Naive B cell (primary cell): ENCODE measurements around the gene B2M. TPM values are rescaled to one million over a fixed set of nuclear protein-coding genes. Genes with fewer than 3 reads are reported as not detected.
"Not testable (repeated sequence)": the region's sequence is repeated elsewhere in the genome, so short reads cannot be mapped to it uniquely, and the experiment has no call there.

Source experiments
- ATAC-seq, 2 donors: fragments of 150-1000 bp; cut with Tn5 transposase; 2 replicates each; pipeline ENCODE4 v1.10.0; 2021; ENCODE audit warnings: low read depth in 2 of 2, mild to moderate bottlenecking in 2 of 2, moderate library complexity in 2 of 2
- DNase-seq: peaks from one replicate; pipeline ENCODE4 v3.0.0; 2022
- H3K27ac Mint-ChIP-seq, 6 donors: one replicate each; pipeline ENCODE4 v1.8.0; 2020 to 2022; ENCODE audit warnings: mild to moderate bottlenecking in 6 of 6, mixed read lengths in 6 of 6, moderate library complexity in 5 of 6, inconsistent platforms in 2 of 6
- H3K27me3 Mint-ChIP-seq, 3 donors: one replicate each; pipeline ENCODE4 v1.8.0; 2021 to 2022; ENCODE audit warnings: mixed read lengths in 3 of 3, mild to moderate bottlenecking in 1 of 3
- H3K36me3 Mint-ChIP-seq, 2 donors: one replicate each; pipeline ENCODE4 v1.8.0; 2020 to 2022; ENCODE audit warnings: mixed read lengths in 2 of 2, inconsistent platforms in 1 of 2, mild to moderate bottlenecking in 1 of 2
- H3K4me1 Mint-ChIP-seq, 3 donors: one replicate each; pipeline ENCODE4 v1.8.0; 2020 to 2022; ENCODE audit warnings: mixed read lengths in 3 of 3, inconsistent platforms in 1 of 3, mild to moderate bottlenecking in 1 of 3, moderate library complexity in 1 of 3
- H3K4me3 Mint-ChIP-seq, 8 donors: one replicate each; pipeline ENCODE4 v1.8.0; 2020 to 2022; ENCODE audit warnings: mild to moderate bottlenecking in 8 of 8, mixed read lengths in 8 of 8, moderate library complexity in 8 of 8, inconsistent platforms in 2 of 8
- H3K9me3 Mint-ChIP-seq, 7 donors: one replicate each; pipeline ENCODE4 v1.8.0; 2020 to 2022; ENCODE audit warnings: mixed read lengths in 7 of 7, mild to moderate bottlenecking in 5 of 7, inconsistent platforms in 2 of 7, moderate library complexity in 1 of 7
- polyA plus RNA-seq, 6 donors: library from polyadenylated mRNA; unstranded; fragments of 300-500 nt; fragmentation: Illumina TruSeq; gene quantifications; one replicate each; pipeline ENCODE4 v1.2.3, GENCODE V29; 2021; ENCODE audit warnings: low read depth in 6 of 6

B2M gene
- polyA plus RNA-seq, 6 donors from 2014 or later = 15,630 to 30,116 (median 21,556) TPM

- Mint-ChIP-seq H3K4me1 (peaks cover 26 to 39% (median 29%) of the 10 kb centered on the region in 3 donors), H3K36me3 (no peaks in the 10 kb centered on the region), H3K27ac (peak within 1 kb of the TSS; percentile 81 to 96 (median 94)), H3K27me3 (no peaks in the 10 kb centered on the region), H3K4me3 (peak within 1 kb of the TSS; percentile 6 to 74 (median 57)), H3K9me3 (peaks cover 0 to 2% (median 0%) of the 10 kb centered on the region in 7 donors)
- peak; percentile 57 for ATAC-seq
- DNase-seq = no peak
These were observed 25.0 kb downstream of the B2M start, which contains the start of gene TRIM69 for GRCh38 chr15:44736181-44736765. Gene TRIM69, plus strand, starts transcription at chr15:44736528. Its CDS starts 177 bp downstream, at chr15:44736705.

- no peak overlapping the region for H3K4me3 Mint-ChIP-seq
- no peaks in the 10 kb centered on the region for H3K27me3 Mint-ChIP-seq
- H3K36me3 Mint-ChIP-seq = no peaks in the 10 kb centered on the region
- DNase-seq = peak; percentile 55
- H3K9me3 Mint-ChIP-seq = peaks cover 0 to 2% (median 0%) of the 10 kb centered on the region in 7 donors
- peak in 1 of 2 donors; percentile 31 for ATAC-seq
- peak overlapping the region in 3 of 6 donors; percentile 47 to 76 (median 58) for H3K27ac Mint-ChIP-seq
- peaks cover 16 to 31% (median 21%) of the 10 kb centered on the region in 3 donors for H3K4me1 Mint-ChIP-seq
These were observed 27.1 kb downstream of the B2M start for GRCh38 chr15:44738340-44738984.

DNA sequence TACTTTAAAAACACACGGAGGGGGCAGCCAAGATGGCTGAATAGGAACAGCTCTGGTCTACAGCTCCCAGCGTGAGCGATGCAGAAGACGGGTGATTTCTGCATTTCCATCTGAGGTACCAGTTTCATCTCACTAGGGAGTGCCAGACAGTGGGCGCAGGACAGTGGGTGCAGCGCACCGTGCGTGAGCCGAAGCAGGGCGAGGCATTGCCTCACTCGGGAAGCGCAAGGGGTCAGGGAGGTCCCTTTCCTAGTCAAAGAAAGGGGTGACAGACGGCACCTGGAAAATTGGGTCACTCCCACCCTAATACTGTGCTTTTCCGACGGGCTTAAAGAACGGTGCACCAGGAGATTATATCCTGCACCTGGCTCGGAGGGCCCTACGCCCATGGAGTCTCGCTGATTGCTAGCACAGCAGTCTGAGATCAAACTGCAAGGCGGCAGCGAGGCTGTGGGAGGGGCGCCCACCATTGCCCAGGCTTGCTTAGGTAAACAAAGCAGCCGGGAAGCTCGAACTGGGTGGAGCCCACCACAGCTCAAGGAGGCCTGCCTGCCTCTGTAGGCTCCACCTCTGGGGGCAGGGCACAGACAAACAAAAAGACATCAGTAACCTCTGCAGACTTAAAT is 28.0 kb downstream of the B2M start:
- H3K36me3 Mint-ChIP-seq, ATAC-seq, H3K9me3 Mint-ChIP-seq, DNase-seq, H3K4me3 Mint-ChIP-seq, H3K27me3 Mint-ChIP-seq: not testable (repeated sequence)
- H3K4me1 Mint-ChIP-seq = peaks cover 13 to 27% (median 21%) of the 10 kb centered on the region in 3 donors
- H3K27ac Mint-ChIP-seq = peak overlapping the region in 2 of 6 donors; percentile 10 to 22

DNA sequence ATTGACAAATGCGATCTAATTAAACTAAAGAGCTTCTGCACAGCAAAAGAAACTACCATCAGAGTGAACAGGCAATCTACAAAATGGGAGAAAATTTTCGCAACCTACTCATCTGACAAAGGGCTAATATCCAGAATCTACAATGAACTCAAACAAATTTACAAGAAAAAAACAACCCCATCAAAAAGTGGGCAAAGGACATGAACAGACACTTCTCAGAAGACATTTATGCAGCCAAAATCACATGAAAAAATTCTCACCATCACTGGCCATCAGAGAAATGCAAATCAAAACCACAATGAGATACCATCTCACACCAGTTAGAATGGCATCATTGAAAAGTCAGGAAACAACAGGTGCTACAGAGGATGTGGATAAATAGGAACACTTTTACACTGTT is 32.1 kb downstream of the B2M start:
- H3K9me3 Mint-ChIP-seq = peaks cover 0 to 11% (median 5%) of the 10 kb centered on the region in 7 donors
- H3K4me1 Mint-ChIP-seq, ATAC-seq, H3K27me3 Mint-ChIP-seq, DNase-seq, H3K27ac Mint-ChIP-seq, H3K4me3 Mint-ChIP-seq, H3K36me3 Mint-ChIP-seq: not testable (repeated sequence)

- DNase-seq (no peak), ATAC-seq (no peak)
- Mint-ChIP-seq H3K9me3 (peaks cover 0 to 52% (median 26%) of the 10 kb centered on the region in 7 donors), H3K27ac (no peak overlapping the region), H3K4me3 (no peak overlapping the region), H3K27me3 (peaks cover 0 to 6% (median 0%) of the 10 kb centered on the region in 3 donors), H3K36me3 (peaks cover 0 to 6% of the 10 kb centered on the region in 2 donors), H3K4me1 (no peaks in the 10 kb centered on the region)
These were observed 42.0 kb downstream of the B2M start for GRCh38 chr15:44753345-44753744.

DNA sequence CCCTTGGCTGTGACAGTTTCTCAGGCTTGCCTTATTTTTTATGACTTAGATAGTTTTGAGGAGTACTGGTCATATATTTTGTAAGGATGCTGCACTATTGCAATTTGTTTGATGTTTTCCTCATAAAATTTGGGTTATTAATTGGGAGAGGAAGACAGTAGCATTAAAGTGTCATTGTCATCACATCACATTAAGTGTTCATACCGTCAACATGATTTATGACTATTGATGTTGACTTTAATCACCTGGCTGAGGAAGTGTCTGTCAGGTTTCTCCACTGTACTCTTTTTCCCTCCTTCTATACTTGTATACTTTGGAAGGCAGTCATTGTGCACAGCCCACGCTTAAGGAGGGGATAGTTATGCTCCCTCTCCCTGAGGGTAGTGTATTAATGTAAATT is 51.9 kb downstream of the B2M start:
- DNase-seq (no peak), ATAC-seq (no peak)
- no peaks in the 10 kb centered on the region for H3K36me3 Mint-ChIP-seq
- H3K9me3 Mint-ChIP-seq = no peaks in the 10 kb centered on the region
- H3K4me1 Mint-ChIP-seq = no peaks in the 10 kb centered on the region
- H3K27me3 Mint-ChIP-seq = peaks cover 0 to 7% (median 0%) of the 10 kb centered on the region in 3 donors
- no peak overlapping the region for H3K27ac Mint-ChIP-seq
- no peak overlapping the region for H3K4me3 Mint-ChIP-seq

GRCh38 chr15:44763848-44764247 is 52.5 kb downstream of the B2M start:
- Mint-ChIP-seq H3K36me3 (no peaks in the 10 kb centered on the region), H3K4me1 (no peaks in the 10 kb centered on the region), H3K27ac (no peak overlapping the region), H3K4me3 (no peak overlapping the region), H3K9me3 (no peaks in the 10 kb centered on the region), H3K27me3 (peaks cover 0 to 7% (median 0%) of the 10 kb centered on the region in 3 donors)
- no peak for ATAC-seq
- no peak for DNase-seq

- peaks cover 0 to 4% (median 3%) of the 10 kb centered on the region in 7 donors for H3K9me3 Mint-ChIP-seq
- H3K36me3 Mint-ChIP-seq = peaks cover 0 to 2% of the 10 kb centered on the region in 2 donors
- H3K4me1 Mint-ChIP-seq = no peaks in the 10 kb centered on the region
- peaks cover 0 to 7% (median 0%) of the 10 kb centered on the region in 3 donors for H3K27me3 Mint-ChIP-seq
- no peak for ATAC-seq
- DNase-seq = no peak
- H3K27ac Mint-ChIP-seq = no peak overlapping the region
- H3K4me3 Mint-ChIP-seq = no peak overlapping the region
These were observed 53.7 kb downstream of the B2M start for GRCh38 chr15:44765036-44765435.

Other genes with a start within 250 kb of the B2M start
- gene EIF3J, start 174.4 kb upstream of the B2M start, polyA plus RNA-seq = 10 to 100 TPM in 5 of 6 donors, 1 to 10 TPM in 1; 9.3 to 22.5 (median 13.1) TPM
- gene SPG11, start 47.9 kb upstream of the B2M start, polyA plus RNA-seq = 10 to 100 TPM; 19.7 to 70.0 (median 53.0) TPM
- 10 to 100 TPM in 5 of 6 donors, 1 to 10 TPM in 1; 9.3 to 28.6 (median 20.2) TPM for gene PATL2, start 194 bp upstream of the B2M start, polyA plus RNA-seq
- 10 to 100 TPM in 5 of 6 donors, 1 to 10 TPM in 1; 9.4 to 22.4 (median 18.1) TPM for gene TRIM69, start 25.0 kb downstream of the B2M start, polyA plus RNA-seq
- not detected for gene TERB2, start 245.2 kb downstream of the B2M start, polyA plus RNA-seq